ENCODE data around the gene STAT5B. TPM values are rescaled to one million over a fixed set of nuclear protein-coding genes. Genes with fewer than 3 reads are reported as not detected.

Gene STAT5B
- total and polyA plus RNA-seq, 2 of the 13 experiments (the other 11 are each of a cell fraction or from before 2014, with no cell fraction given) = 21.0 to 42.8 TPM

DNA sequence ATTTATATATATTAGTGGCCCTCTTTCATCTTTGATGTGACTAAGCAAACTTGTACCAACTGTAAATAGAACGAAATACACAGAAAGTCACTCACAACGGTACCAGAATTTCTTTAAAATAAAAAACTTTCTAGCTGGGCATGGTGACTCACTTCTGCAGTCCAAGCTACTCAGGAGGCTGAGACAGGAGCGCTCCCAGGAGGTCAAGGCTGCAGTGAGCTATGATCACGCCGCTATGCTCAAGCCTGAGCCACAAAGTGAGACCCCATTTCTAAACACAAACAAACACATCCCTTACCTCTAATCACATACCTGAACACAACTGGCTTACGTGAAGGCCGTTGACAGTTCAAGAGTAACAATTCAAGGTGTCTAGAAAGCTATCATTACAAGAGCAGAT lies 29.7 kb downstream of the STAT5B start (continued):
- TF ChIP-seq, protein P1, sequence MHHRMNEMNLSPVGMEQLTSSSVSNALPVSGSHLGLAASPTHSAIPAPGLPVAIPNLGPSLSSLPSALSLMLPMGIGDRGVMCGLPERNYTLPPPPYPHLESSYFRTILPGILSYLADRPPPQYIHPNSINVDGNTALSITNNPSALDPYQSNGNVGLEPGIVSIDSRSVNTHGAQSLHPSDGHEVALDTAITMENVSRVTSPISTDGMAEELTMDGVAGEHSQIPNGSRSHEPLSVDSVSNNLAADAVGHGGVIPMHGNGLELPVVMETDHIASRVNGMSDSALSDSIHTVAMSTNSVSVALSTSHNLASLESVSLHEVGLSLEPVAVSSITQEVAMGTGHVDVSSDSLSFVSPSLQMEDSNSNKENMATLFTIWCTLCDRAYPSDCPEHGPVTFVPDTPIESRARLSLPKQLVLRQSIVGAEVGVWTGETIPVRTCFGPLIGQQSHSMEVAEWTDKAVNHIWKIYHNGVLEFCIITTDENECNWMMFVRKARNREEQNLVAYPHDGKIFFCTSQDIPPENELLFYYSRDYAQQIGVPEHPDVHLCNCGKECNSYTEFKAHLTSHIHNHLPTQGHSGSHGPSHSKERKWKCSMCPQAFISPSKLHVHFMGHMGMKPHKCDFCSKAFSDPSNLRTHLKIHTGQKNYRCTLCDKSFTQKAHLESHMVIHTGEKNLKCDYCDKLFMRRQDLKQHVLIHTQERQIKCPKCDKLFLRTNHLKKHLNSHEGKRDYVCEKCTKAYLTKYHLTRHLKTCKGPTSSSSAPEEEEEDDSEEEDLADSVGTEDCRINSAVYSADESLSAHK (CRISPR knock-in tag; IDR thresholded peaks at IDR 0.05; ENCODE audit: borderline replicate concordance) = no peak
- TF ChIP-seq HDAC2 (CRISPR knock-in tag; IDR thresholded peaks at IDR 0.05) (no peak; the same call in 1 of the 2 replicates), SUZ12 (IDR thresholded peaks at IDR 0.05; ENCODE audit: low read depth, low read length) (no peak), NR3C1 (CRISPR knock-in tag; IDR thresholded peaks at IDR 0.05) (no peak), SOX13 (IDR thresholded peaks at IDR 0.05) (no peak), SOX13 (CRISPR knock-in tag; conservative IDR thresholded peaks at IDR 0.05 in 1 of 2, IDR thresholded peaks at IDR 0.05 in 1 of 2) (peak in 1 of 2 experiments; percentile 25; a peak in 1 of 4 replicates), ZNF83 (CRISPR knock-in tag; IDR thresholded peaks at IDR 0.05; ENCODE audit: borderline replicate concordance) (no peak), ZNF17 (CRISPR knock-in tag; IDR thresholded peaks at IDR 0.05) (no peak), RXRA (CRISPR knock-in tag; IDR thresholded peaks at IDR 0.05) (peak; percentile 70; the same call in 1 of the 2 replicates), ZFP36 (IDR thresholded peaks at IDR 0.05; ENCODE audit: borderline replicate concordance, low read depth, low read length, partially characterized antibody) (no peak), ZNF792 (CRISPR knock-in tag; IDR thresholded peaks at IDR 0.05) (peak; percentile 14; the same call in 1 of the 2 replicates), RBAK (CRISPR knock-in tag; IDR thresholded peaks at IDR 0.05) (no peak), FOXC1 (CRISPR knock-in tag; IDR thresholded peaks at IDR 0.05; ENCODE audit: borderline replicate concordance) (no peak), SALL2 (CRISPR knock-in tag; IDR thresholded peaks at IDR 0.05) (no peak), TAF15 (IDR thresholded peaks at IDR 0.05; ENCODE audit: low read depth, low read length, poor library complexity, severe bottlenecking) (no peak), ZNF850 (CRISPR knock-in tag; conservative IDR thresholded peaks at IDR 0.05) (0 out of 2 replicates have a peak, but pooled peaks have one; percentile 8), RXRB (CRISPR knock-in tag; IDR thresholded peaks at IDR 0.05; ENCODE audit: borderline replicate concordance) (peak; percentile 69), GATAD2A (CRISPR knock-in tag; IDR thresholded peaks at IDR 0.05) (peak; percentile 72; the same call in 1 of the 2 replicates), NR2F2 (IDR thresholded peaks at IDR 0.05; ENCODE audit: borderline replicate concordance, low read depth) (peak; percentile 57; the same call in 1 of the 2 replicates), ZNF44 (CRISPR knock-in tag; IDR thresholded peaks at IDR 0.05) (no peak), ERF (CRISPR knock-in tag; IDR thresholded peaks at IDR 0.05) (0 out of 2 replicates have a peak, but pooled peaks have one; percentile 29)
- TF ChIP-seq, protein P2, sequence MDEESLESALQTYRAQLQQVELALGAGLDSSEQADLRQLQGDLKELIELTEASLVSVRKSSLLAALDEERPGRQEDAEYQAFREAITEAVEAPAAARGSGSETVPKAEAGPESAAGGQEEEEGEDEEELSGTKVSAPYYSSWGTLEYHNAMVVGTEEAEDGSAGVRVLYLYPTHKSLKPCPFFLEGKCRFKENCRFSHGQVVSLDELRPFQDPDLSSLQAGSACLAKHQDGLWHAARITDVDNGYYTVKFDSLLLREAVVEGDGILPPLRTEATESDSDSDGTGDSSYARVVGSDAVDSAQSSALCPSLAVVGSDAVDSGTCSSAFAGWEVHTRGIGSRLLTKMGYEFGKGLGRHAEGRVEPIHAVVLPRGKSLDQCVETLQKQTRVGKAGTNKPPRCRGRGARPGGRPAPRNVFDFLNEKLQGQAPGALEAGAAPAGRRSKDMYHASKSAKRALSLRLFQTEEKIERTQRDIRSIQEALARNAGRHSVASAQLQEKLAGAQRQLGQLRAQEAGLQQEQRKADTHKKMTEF (CRISPR knock-in tag; IDR thresholded peaks at IDR 0.05) = peak; percentile 33; the same call in 1 of the 2 replicates
- TF ChIP-seq, protein P3, sequence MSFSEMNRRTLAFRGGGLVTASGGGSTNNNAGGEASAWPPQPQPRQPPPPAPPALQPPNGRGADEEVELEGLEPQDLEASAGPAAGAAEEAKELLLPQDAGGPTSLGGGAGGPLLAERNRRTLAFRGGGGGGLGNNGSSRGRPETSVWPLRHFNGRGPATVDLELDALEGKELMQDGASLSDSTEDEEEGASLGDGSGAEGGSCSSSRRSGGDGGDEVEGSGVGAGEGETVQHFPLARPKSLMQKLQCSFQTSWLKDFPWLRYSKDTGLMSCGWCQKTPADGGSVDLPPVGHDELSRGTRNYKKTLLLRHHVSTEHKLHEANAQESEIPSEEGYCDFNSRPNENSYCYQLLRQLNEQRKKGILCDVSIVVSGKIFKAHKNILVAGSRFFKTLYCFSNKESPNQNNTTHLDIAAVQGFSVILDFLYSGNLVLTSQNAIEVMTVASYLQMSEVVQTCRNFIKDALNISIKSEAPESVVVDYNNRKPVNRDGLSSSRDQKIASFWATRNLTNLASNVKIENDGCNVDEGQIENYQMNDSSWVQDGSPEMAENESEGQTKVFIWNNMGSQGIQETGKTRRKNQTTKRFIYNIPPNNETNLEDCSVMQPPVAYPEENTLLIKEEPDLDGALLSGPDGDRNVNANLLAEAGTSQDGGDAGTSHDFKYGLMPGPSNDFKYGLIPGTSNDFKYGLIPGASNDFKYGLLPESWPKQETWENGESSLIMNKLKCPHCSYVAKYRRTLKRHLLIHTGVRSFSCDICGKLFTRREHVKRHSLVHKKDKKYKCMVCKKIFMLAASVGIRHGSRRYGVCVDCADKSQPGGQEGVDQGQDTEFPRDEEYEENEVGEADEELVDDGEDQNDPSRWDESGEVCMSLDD (CRISPR knock-in tag; IDR thresholded peaks at IDR 0.05; ENCODE audit: borderline replicate concordance) = no peak
